Astrocyte (in vitro differentiated cells and primary cell): ENCODE measurements around the gene TMED10. TPM values are rescaled to one million over a fixed set of nuclear protein-coding genes. Genes with fewer than 3 reads are reported as not detected.
A peak's percentile ranks its signal among the peaks of the same experiment; 100 is the strongest.

Source experiments
- DNase-seq: peaks from one replicate; pipeline ENCODE4 v3.0.0-alpha.2; 2010; ENCODE audit warnings: low read depth
- FAIRE-seq: peaks from 2 replicates; lab custom pipeline; 2011; peaks lifted over from hg19 to GRCh38; lab: Jason Lieb, UNC
- H2AFZ ChIP-seq: 2 replicates; pipeline ENCODE4 v1.6.0; 2012; ENCODE audit warnings: low read depth, low read length, inconsistent platforms
- H3K27ac ChIP-seq: 2 replicates; pipeline ENCODE4 v1.5.1; 2011; ENCODE audit warnings: low read depth, low read length, inconsistent platforms
- H3K27me3 ChIP-seq: 2 replicates; pipeline ENCODE4 v1.6.0; 2011; ENCODE audit warnings: low read length, inconsistent platforms; ENCODE audit not compliant: insufficient read depth
- H3K36me3 ChIP-seq: 2 replicates; pipeline ENCODE4 v1.5.1; 2011; ENCODE audit warnings: low read length, inconsistent platforms; ENCODE audit not compliant: insufficient read depth
- H3K4me1 ChIP-seq: 2 replicates; pipeline ENCODE4 v1.5.1; 2011; ENCODE audit warnings: low read length, inconsistent platforms; ENCODE audit not compliant: insufficient read depth
- H3K4me2 ChIP-seq: 2 replicates; pipeline ENCODE4 v1.6.0; 2012; ENCODE audit warnings: low read length, inconsistent platforms
- H3K4me3 ChIP-seq: 2 replicates; pipeline ENCODE4 v1.5.1; 2011; ENCODE audit warnings: low read depth, mild to moderate bottlenecking, low read length, inconsistent platforms; ENCODE audit not compliant: insufficient read depth
- H3K79me2 ChIP-seq: 2 replicates; pipeline ENCODE4 v1.6.0; 2012; ENCODE audit warnings: mild to moderate bottlenecking, low read length, inconsistent platforms; ENCODE audit not compliant: insufficient read depth
- H3K9ac ChIP-seq: 2 replicates; pipeline ENCODE4 v1.6.0; 2012; ENCODE audit warnings: mild to moderate bottlenecking, low read length, inconsistent platforms
- H3K9me3 ChIP-seq: 2 replicates; pipeline ENCODE4 v1.5.1; 2012; ENCODE audit warnings: low read depth, mild to moderate bottlenecking, low read length, inconsistent platforms; ENCODE audit not compliant: insufficient read depth
- H4K20me1 ChIP-seq: 2 replicates; pipeline ENCODE4 v1.6.0; 2012; ENCODE audit warnings: low read length, inconsistent platforms; ENCODE audit not compliant: insufficient read depth
- H3K27ac Mint-ChIP-seq: one replicate; pipeline ENCODE4 v1.8.0; 2021; ENCODE audit warnings: mild to moderate bottlenecking, mixed read lengths; ENCODE audit not compliant: unreplicated experiment
- H3K27me3 Mint-ChIP-seq: one replicate; pipeline ENCODE4 v1.8.0; 2021; ENCODE audit warnings: low read depth, mixed read lengths; ENCODE audit not compliant: unreplicated experiment
- H3K36me3 Mint-ChIP-seq: one replicate; pipeline ENCODE4 v1.8.0; 2021; ENCODE audit warnings: low read depth, mixed read lengths; ENCODE audit not compliant: unreplicated experiment
- H3K4me1 Mint-ChIP-seq: one replicate; pipeline ENCODE4 v1.8.0; 2021; ENCODE audit warnings: low read depth, mixed read lengths; ENCODE audit not compliant: unreplicated experiment
- H3K4me3 Mint-ChIP-seq: one replicate; pipeline ENCODE4 v1.8.0; 2021; ENCODE audit warnings: mild to moderate bottlenecking, moderate library complexity, mixed read lengths; ENCODE audit not compliant: unreplicated experiment
- H3K9me3 Mint-ChIP-seq: one replicate; pipeline ENCODE4 v1.8.0; 2021; ENCODE audit warnings: mild to moderate bottlenecking, mixed read lengths; ENCODE audit not compliant: unreplicated experiment
- CTCF ChIP-seq: IDR thresholded peaks from 2 replicates; pipeline ENCODE4 v1.5.1; 2011; ENCODE audit warnings: low read depth, mild to moderate bottlenecking, inconsistent platforms, low read length, moderate library complexity; ENCODE audit not compliant: insufficient read depth
- EZH2 ChIP-seq: IDR thresholded peaks from 2 replicates; pipeline ENCODE4 v1.6.1; 2012; ENCODE audit warnings: mild to moderate bottlenecking, low read length, inconsistent platforms; ENCODE audit not compliant: insufficient read depth
- total RNA-seq: library from RNA; stranded (reverse); gene quantifications from 2 replicates; pipeline ENCODE4 v1.2.1, GENCODE V29; 2021

TMED10 gene
- total RNA-seq, 1 donor from 2014 or later, result 331 TPM

GRCh38 chr14:75143761-75144527 lies 32.5 kb downstream of the TMED10 start:
- Histone ChIP-seq H3K4me2 (no peak overlapping the region), H4K20me1 (peaks cover 46% of the 10 kb centered on the region), H3K4me3 (no peak overlapping the region), H3K36me3 (peaks cover 11% of the 10 kb centered on the region), H3K9me3 (no peaks in the 10 kb centered on the region), H3K79me2 (peaks cover 75% of the 10 kb centered on the region), H3K27me3 (no peaks in the 10 kb centered on the region), H2AFZ (no peak overlapping the region), H3K4me1 (peaks cover 7% of the 10 kb centered on the region), H3K9ac (no peak overlapping the region), H3K27ac (no peak overlapping the region)
- FAIRE-seq (no peak), DNase-seq (no peak)
- H3K9me3 Mint-ChIP-seq, result no peaks in the 10 kb centered on the region
- TF ChIP-seq CTCF (no peak), EZH2 (no peak)
- H3K27ac Mint-ChIP-seq, result peak overlapping the region; percentile 48
- no peaks in the 10 kb centered on the region for H3K27me3 Mint-ChIP-seq
- peaks cover 36% of the 10 kb centered on the region for H3K4me1 Mint-ChIP-seq
- H3K36me3 Mint-ChIP-seq, result peaks cover 5% of the 10 kb centered on the region
- no peak overlapping the region for H3K4me3 Mint-ChIP-seq

- Histone ChIP-seq H3K4me2 (no peak overlapping the region), H3K36me3 (peaks cover 8% of the 10 kb centered on the region), H3K4me1 (peaks cover 3% of the 10 kb centered on the region), H3K27me3 (no peaks in the 10 kb centered on the region), H4K20me1 (peaks cover 44% of the 10 kb centered on the region), H3K9me3 (no peaks in the 10 kb centered on the region), H2AFZ (no peak overlapping the region), H3K79me2 (peaks cover 80% of the 10 kb centered on the region), H3K9ac (no peak overlapping the region), H3K27ac (no peak overlapping the region), H3K4me3 (no peak overlapping the region)
- Mint-ChIP-seq H3K27me3 (no peaks in the 10 kb centered on the region), H3K9me3 (no peaks in the 10 kb centered on the region), H3K4me1 (peaks cover 29% of the 10 kb centered on the region), H3K36me3 (peaks cover 5% of the 10 kb centered on the region), H3K27ac (no peak overlapping the region), H3K4me3 (no peak overlapping the region)
- TF ChIP-seq EZH2 (no peak), CTCF (no peak)
- no peak for DNase-seq
- no peak for FAIRE-seq
Measured at GRCh38 chr14:75142494-75142893, 33.9 kb downstream of the TMED10 start.

GRCh38 chr14:75141967-75142366 lies 34.4 kb downstream of the TMED10 start:
- Histone ChIP-seq H3K36me3 (peaks cover 8% of the 10 kb centered on the region), H3K27ac (no peak overlapping the region), H3K79me2 (peaks cover 80% of the 10 kb centered on the region), H3K9me3 (no peaks in the 10 kb centered on the region), H3K4me1 (no peaks in the 10 kb centered on the region), H3K27me3 (no peaks in the 10 kb centered on the region), H3K4me3 (no peak overlapping the region), H4K20me1 (peaks cover 44% of the 10 kb centered on the region), H2AFZ (no peak overlapping the region), H3K9ac (no peak overlapping the region), H3K4me2 (no peak overlapping the region)
- Mint-ChIP-seq H3K36me3 (peaks cover 5% of the 10 kb centered on the region), H3K9me3 (no peaks in the 10 kb centered on the region), H3K4me3 (no peak overlapping the region), H3K27ac (no peak overlapping the region), H3K4me1 (peaks cover 25% of the 10 kb centered on the region), H3K27me3 (no peaks in the 10 kb centered on the region)
- peak; percentile 26 for FAIRE-seq
- TF ChIP-seq EZH2, result no peak
- TF ChIP-seq CTCF, result peak; percentile 54
- DNase-seq, result peak; percentile 26
